OCI-LY3 (cell line): Measurements from ENCODE around the gene ME3.

Source experiments
- EZH2phosphoT487 ChIP-seq: fragments of 200-600 bp; shearing (Covaris generic); IDR thresholded peaks from 2 replicates; pipeline ENCODE4 v1.6.1; 2018; ENCODE audit warnings: antibody characterized with exemption, mixed run types, low read depth
- TF ChIP-seq, protein P1 (sequence below): fragments of 200-600, 300-600 bp; sonication (generic); IDR thresholded peaks from 2 replicates; pipeline ENCODE4 v1.5.1; 2014; ENCODE audit warnings: antibody characterized with exemption, low read length, low read depth

DNA sequence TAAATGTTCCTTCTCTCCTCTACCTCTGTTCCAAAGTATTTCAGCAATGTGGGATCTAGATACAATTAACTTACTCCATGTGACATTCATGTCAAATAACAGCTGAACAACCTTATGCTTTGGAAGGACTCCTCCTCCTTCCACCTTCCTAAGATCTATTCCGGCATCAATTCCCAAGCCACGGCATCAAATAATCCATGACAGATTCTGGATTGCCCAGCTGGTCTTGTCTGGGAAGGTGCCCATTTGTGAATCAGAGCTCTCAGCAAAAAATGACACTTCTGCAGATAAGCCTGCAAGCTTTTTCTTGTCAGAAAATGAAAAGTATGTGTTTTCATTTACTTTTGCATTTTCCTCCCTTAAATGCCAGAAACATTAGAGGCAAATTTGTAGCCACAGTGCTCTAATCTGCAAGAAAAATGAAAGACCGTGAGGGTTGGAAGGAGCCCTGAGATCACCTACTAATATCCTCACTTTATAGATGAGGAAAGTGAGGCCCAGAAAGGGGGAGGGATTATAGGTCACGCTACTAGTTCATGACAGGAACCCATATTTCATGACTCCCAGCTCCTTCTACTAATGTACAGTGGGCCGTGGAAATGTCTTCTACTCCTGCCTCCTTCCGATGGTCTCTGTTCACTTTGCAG is 124.0 kb downstream of the ME3 start:
- TF ChIP-seq, protein P1, sequence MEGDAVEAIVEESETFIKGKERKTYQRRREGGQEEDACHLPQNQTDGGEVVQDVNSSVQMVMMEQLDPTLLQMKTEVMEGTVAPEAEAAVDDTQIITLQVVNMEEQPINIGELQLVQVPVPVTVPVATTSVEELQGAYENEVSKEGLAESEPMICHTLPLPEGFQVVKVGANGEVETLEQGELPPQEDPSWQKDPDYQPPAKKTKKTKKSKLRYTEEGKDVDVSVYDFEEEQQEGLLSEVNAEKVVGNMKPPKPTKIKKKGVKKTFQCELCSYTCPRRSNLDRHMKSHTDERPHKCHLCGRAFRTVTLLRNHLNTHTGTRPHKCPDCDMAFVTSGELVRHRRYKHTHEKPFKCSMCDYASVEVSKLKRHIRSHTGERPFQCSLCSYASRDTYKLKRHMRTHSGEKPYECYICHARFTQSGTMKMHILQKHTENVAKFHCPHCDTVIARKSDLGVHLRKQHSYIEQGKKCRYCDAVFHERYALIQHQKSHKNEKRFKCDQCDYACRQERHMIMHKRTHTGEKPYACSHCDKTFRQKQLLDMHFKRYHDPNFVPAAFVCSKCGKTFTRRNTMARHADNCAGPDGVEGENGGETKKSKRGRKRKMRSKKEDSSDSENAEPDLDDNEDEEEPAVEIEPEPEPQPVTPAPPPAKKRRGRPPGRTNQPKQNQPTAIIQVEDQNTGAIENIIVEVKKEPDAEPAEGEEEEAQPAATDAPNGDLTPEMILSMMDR: no peak
- TF ChIP-seq EZH2phosphoT487: no peak
